Esophagus squamous epithelium (tissue), 4 donors: ENCODE results near the gene PTPRN2.

Source experiments
- POLR2A ChIP-seq, 4 donors: fragments of 450-650 bp; IDR thresholded peaks; one replicate each; pipeline ENCODE4 v1.6.1; 2017; ENCODE audit warnings: antibody characterized with exemption in 4 of 4, mild to moderate bottlenecking in 4 of 4, moderate library complexity in 3 of 4
- TF ChIP-seq, protein P1 (sequence below), 6 experiments: fragments of 450-650 bp in 4 of 6; fragments of 200-600 bp in 2 of 6; sonication (generic) in 2 of 6; IDR thresholded peaks; one replicate each; pipeline ENCODE4 v1.5.1; 2016 to 2019; ENCODE audit warnings: antibody characterized with exemption in 6 of 6, mild to moderate bottlenecking in 4 of 6, moderate library complexity in 4 of 6

- TF ChIP-seq, protein P1, sequence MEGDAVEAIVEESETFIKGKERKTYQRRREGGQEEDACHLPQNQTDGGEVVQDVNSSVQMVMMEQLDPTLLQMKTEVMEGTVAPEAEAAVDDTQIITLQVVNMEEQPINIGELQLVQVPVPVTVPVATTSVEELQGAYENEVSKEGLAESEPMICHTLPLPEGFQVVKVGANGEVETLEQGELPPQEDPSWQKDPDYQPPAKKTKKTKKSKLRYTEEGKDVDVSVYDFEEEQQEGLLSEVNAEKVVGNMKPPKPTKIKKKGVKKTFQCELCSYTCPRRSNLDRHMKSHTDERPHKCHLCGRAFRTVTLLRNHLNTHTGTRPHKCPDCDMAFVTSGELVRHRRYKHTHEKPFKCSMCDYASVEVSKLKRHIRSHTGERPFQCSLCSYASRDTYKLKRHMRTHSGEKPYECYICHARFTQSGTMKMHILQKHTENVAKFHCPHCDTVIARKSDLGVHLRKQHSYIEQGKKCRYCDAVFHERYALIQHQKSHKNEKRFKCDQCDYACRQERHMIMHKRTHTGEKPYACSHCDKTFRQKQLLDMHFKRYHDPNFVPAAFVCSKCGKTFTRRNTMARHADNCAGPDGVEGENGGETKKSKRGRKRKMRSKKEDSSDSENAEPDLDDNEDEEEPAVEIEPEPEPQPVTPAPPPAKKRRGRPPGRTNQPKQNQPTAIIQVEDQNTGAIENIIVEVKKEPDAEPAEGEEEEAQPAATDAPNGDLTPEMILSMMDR (IDR thresholded peaks at IDR 0.05), result no peak
- no peak for TF ChIP-seq POLR2A (IDR thresholded peaks at IDR 0.05)
Observed at GRCh38 chr7:158460665-158461064, 127.0 kb downstream of the PTPRN2 start.
